ENCODE data around the gene EVX2. TPM values are rescaled to one million over a fixed set of nuclear protein-coding genes. Genes with fewer than 3 reads are reported as not detected.
A peak's percentile ranks its signal among the peaks of the same experiment; 100 is the strongest.

The EVX2 gene
- total RNA-seq, 1 donor from 2014 or later, result not detected

DNA sequence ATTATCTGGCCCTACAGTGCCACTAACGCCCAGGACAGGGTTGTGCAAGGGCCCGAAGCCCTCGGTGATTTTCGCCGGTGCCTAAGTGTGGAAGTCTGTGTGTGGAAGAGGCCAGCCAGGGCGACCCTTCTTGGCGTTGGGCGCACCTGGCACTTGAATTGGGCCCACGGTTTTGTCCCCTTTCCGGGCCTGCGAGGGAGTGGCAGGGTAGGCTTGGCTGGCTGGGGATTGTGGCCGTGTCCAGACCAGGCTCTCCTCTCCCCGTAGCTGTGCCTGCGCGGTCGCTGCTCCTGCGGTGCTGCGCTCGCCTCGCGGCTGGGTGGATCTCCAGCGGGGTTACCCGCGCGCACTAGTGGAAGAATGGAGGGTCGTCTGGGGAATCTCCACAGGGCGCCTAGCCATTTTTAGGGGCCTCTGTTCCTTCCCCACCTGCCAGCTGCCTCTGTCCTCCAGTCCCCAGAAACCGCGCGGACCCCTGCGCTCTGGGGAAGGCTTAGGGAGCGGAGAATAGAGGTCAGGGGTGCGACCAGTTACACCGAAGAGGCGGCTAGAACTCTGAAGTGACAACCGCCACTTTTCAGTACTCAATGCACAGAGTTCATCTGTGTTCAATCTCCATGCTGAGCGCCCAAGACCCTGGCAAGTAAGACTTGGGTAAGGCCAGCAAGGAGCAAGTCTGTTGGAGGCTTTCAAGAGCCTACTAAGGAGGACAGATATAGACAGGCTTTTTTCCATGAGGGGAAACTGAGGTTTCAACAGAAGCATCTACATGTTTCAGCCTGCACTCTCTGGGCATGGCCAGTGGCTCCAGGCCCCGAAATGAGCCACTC lies 16.0 kb downstream of the EVX2 start:
- Mint-ChIP-seq H3K36me3 (ENCODE audit: low read depth, unreplicated experiment) (no peaks in the 10 kb centered on the region), H3K27ac (ENCODE audit: unreplicated experiment) (no peak overlapping the region), H3K4me1 (ENCODE audit: low read depth, unreplicated experiment) (no peaks in the 10 kb centered on the region), H3K4me3 (ENCODE audit: unreplicated experiment) (peak overlapping the region; percentile 50), H3K9me3 (ENCODE audit: unreplicated experiment) (peaks cover 21% of the 10 kb centered on the region), H3K27me3 (ENCODE audit: low read depth, unreplicated experiment) (peaks cover 85% of the 10 kb centered on the region)
- H2AFZ ChIP-seq (ENCODE audit: low read depth, low read length), result peak overlapping the region; percentile 34
- H3K27me3 ChIP-seq (ENCODE audit: insufficient read depth, low read length), result peaks cover 85% of the 10 kb centered on the region
- H3K79me2 ChIP-seq (ENCODE audit: insufficient read depth, low read length), result no peaks in the 10 kb centered on the region
- peaks cover 6% of the 10 kb centered on the region for H3K4me1 ChIP-seq (ENCODE audit: insufficient read depth, low read length)
- H3K4me3 ChIP-seq (ENCODE audit: insufficient read depth, low read depth, low read length), result peak overlapping the region; percentile 42
- TF ChIP-seq EZH2 (IDR thresholded peaks at IDR 0.05; ENCODE audit: insufficient read depth, low read length), result peak; percentile 61
- TF ChIP-seq, protein P1, sequence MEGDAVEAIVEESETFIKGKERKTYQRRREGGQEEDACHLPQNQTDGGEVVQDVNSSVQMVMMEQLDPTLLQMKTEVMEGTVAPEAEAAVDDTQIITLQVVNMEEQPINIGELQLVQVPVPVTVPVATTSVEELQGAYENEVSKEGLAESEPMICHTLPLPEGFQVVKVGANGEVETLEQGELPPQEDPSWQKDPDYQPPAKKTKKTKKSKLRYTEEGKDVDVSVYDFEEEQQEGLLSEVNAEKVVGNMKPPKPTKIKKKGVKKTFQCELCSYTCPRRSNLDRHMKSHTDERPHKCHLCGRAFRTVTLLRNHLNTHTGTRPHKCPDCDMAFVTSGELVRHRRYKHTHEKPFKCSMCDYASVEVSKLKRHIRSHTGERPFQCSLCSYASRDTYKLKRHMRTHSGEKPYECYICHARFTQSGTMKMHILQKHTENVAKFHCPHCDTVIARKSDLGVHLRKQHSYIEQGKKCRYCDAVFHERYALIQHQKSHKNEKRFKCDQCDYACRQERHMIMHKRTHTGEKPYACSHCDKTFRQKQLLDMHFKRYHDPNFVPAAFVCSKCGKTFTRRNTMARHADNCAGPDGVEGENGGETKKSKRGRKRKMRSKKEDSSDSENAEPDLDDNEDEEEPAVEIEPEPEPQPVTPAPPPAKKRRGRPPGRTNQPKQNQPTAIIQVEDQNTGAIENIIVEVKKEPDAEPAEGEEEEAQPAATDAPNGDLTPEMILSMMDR (IDR thresholded peaks at IDR 0.05; ENCODE audit: insufficient read depth, low read depth, low read length), result no peak
- DNase-seq (ENCODE audit: low read depth) (no peak), FAIRE-seq (no peak)
- H4K20me1 ChIP-seq (ENCODE audit: insufficient read depth, low read length), result no peaks in the 10 kb centered on the region
- H3K36me3 ChIP-seq (ENCODE audit: insufficient read depth, low read length), result no peaks in the 10 kb centered on the region
- no peak overlapping the region for H3K27ac ChIP-seq (ENCODE audit: low read depth, low read length)
- peaks cover 10% of the 10 kb centered on the region for H3K9me3 ChIP-seq (ENCODE audit: insufficient read depth, low read depth, low read length)
- no peak overlapping the region for H3K9ac ChIP-seq (ENCODE audit: low read length)
- peak overlapping the region; percentile 77 for H3K4me2 ChIP-seq (ENCODE audit: low read length)

GRCh38 chr2:176066645-176067588 lies 16.8 kb downstream of the EVX2 start:
- peak overlapping the region; percentile 50 for H3K4me3 Mint-ChIP-seq (ENCODE audit: unreplicated experiment)
- no peaks in the 10 kb centered on the region for H3K79me2 ChIP-seq (ENCODE audit: insufficient read depth, low read length)
- no peaks in the 10 kb centered on the region for H3K4me1 Mint-ChIP-seq (ENCODE audit: low read depth, unreplicated experiment)
- peak; percentile 83 for TF ChIP-seq EZH2 (IDR thresholded peaks at IDR 0.05; ENCODE audit: insufficient read depth, low read length)
- TF ChIP-seq, protein P1 (IDR thresholded peaks at IDR 0.05; ENCODE audit: insufficient read depth, low read depth, low read length), result no peak
- H2AFZ ChIP-seq (ENCODE audit: low read depth, low read length), result peak overlapping the region; percentile 34
- H3K27ac ChIP-seq (ENCODE audit: low read depth, low read length), result no peak overlapping the region
- no peaks in the 10 kb centered on the region for H4K20me1 ChIP-seq (ENCODE audit: insufficient read depth, low read length)
- peaks cover 84% of the 10 kb centered on the region for H3K27me3 Mint-ChIP-seq (ENCODE audit: low read depth, unreplicated experiment)
- H3K4me3 ChIP-seq (ENCODE audit: insufficient read depth, low read depth, low read length), result peak overlapping the region; percentile 42
- H3K4me1 ChIP-seq (ENCODE audit: insufficient read depth, low read length), result peaks cover 6% of the 10 kb centered on the region
- peaks cover 82% of the 10 kb centered on the region for H3K27me3 ChIP-seq (ENCODE audit: insufficient read depth, low read length)
- peak overlapping the region; percentile 77 for H3K4me2 ChIP-seq (ENCODE audit: low read length)
- H3K27ac Mint-ChIP-seq (ENCODE audit: unreplicated experiment), result no peak overlapping the region
- no peak overlapping the region for H3K9ac ChIP-seq (ENCODE audit: low read length)
- H3K36me3 Mint-ChIP-seq (ENCODE audit: low read depth, unreplicated experiment), result no peaks in the 10 kb centered on the region
- DNase-seq (ENCODE audit: low read depth) (no peak), FAIRE-seq (no peak)
- peaks cover 5% of the 10 kb centered on the region for H3K9me3 ChIP-seq (ENCODE audit: insufficient read depth, low read depth, low read length)
- H3K9me3 Mint-ChIP-seq (ENCODE audit: unreplicated experiment), result peaks cover 16% of the 10 kb centered on the region
- H3K36me3 ChIP-seq (ENCODE audit: insufficient read depth, low read length), result no peaks in the 10 kb centered on the region
